HG03103 (cell line): ENCODE measurements around the gene RGS7.
"Not testable (repeated sequence)": the region's sequence is repeated elsewhere in the genome, so short reads cannot be mapped to it uniquely, and the experiment has no call there.

Source experiments
- ATAC-seq: cut with Tn5 transposase; IDR thresholded peaks from one replicate; pipeline ENCODE4 v1.9.1; 2021; ENCODE audit warnings: low read depth; ENCODE audit not compliant: unreplicated experiment

Gene RGS7

GRCh38 chr1:241156231-241156965 lies 200.6 kb downstream of the RGS7 start:
- no peak for ATAC-seq

GRCh38 chr1:241145881-241146280 lies 211.1 kb downstream of the RGS7 start:
- ATAC-seq: no peak

GRCh38 chr1:241143765-241144442 lies 213.1 kb downstream of the RGS7 start:
- no peak for ATAC-seq

- no peak for ATAC-seq
Observed at GRCh38 chr1:241142493-241142892, 214.5 kb downstream of the RGS7 start.

- not testable (repeated sequence) for ATAC-seq
Observed at GRCh38 chr1:241141646-241142045, 215.4 kb downstream of the RGS7 start.

- ATAC-seq: no peak
Observed at GRCh38 chr1:241140670-241141069, 216.3 kb downstream of the RGS7 start.

GRCh38 chr1:241139047-241139446 lies 218.0 kb downstream of the RGS7 start:
- ATAC-seq: no peak

GRCh38 chr1:241138248-241138647 lies 218.8 kb downstream of the RGS7 start:
- no peak for ATAC-seq

- ATAC-seq: no peak
Observed at GRCh38 chr1:241136389-241136788, 220.6 kb downstream of the RGS7 start.

GRCh38 chr1:241131636-241132194 lies 225.3 kb downstream of the RGS7 start:
- no peak for ATAC-seq

- ATAC-seq: no peak
Observed at GRCh38 chr1:241130881-241131280, 226.1 kb downstream of the RGS7 start.

- ATAC-seq: no peak
Observed at GRCh38 chr1:241129207-241129960, 227.6 kb downstream of the RGS7 start.

- ATAC-seq: no peak
Observed at GRCh38 chr1:241125286-241125685, 231.7 kb downstream of the RGS7 start.

GRCh38 chr1:241118049-241118448 lies 239.0 kb downstream of the RGS7 start:
- ATAC-seq: no peak

GRCh38 chr1:241115784-241116183 lies 241.2 kb downstream of the RGS7 start:
- no peak for ATAC-seq

GRCh38 chr1:241114699-241115233 lies 242.2 kb downstream of the RGS7 start:
- no peak for ATAC-seq

GRCh38 chr1:241113557-241113956 lies 243.4 kb downstream of the RGS7 start:
- no peak for ATAC-seq

- no peak for ATAC-seq
Observed at GRCh38 chr1:241109039-241109438, 248.0 kb downstream of the RGS7 start.

GRCh38 chr1:241105147-241105546 lies 251.9 kb downstream of the RGS7 start:
- ATAC-seq: no peak

- no peak for ATAC-seq
Observed at GRCh38 chr1:241102664-241103063, 254.3 kb downstream of the RGS7 start.

GRCh38 chr1:241101622-241102021 lies 255.4 kb downstream of the RGS7 start:
- no peak for ATAC-seq
